ENCODE results near the gene APLP1.

APLP1 gene

GRCh38 chr19:35851213-35852028, 17.0 kb upstream of the APLP1 start:
- peaks cover 10% of the 10 kb centered on the region for H3K4me1 ChIP-seq (ENCODE audit: insufficient read depth, low read length)
- no peak for TF ChIP-seq EZH2 (IDR thresholded peaks at IDR 0.05; ENCODE audit: borderline replicate concordance, low read depth, low read length, severe bottlenecking)
- TF ChIP-seq, protein P1, sequence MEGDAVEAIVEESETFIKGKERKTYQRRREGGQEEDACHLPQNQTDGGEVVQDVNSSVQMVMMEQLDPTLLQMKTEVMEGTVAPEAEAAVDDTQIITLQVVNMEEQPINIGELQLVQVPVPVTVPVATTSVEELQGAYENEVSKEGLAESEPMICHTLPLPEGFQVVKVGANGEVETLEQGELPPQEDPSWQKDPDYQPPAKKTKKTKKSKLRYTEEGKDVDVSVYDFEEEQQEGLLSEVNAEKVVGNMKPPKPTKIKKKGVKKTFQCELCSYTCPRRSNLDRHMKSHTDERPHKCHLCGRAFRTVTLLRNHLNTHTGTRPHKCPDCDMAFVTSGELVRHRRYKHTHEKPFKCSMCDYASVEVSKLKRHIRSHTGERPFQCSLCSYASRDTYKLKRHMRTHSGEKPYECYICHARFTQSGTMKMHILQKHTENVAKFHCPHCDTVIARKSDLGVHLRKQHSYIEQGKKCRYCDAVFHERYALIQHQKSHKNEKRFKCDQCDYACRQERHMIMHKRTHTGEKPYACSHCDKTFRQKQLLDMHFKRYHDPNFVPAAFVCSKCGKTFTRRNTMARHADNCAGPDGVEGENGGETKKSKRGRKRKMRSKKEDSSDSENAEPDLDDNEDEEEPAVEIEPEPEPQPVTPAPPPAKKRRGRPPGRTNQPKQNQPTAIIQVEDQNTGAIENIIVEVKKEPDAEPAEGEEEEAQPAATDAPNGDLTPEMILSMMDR (IDR thresholded peaks at IDR 0.05; ENCODE audit: borderline replicate concordance, extremely low read depth, low read length, poor library complexity, severe bottlenecking), result peak; percentile 58
- no peaks in the 10 kb centered on the region for H3K79me2 ChIP-seq (ENCODE audit: insufficient read depth, low read length)
- DNase-seq (peak; percentile 23), ATAC-seq (ENCODE audit: insufficient read depth, low read depth) (peak; percentile 17; the same call in 1 of the 3 replicates)
- no peak overlapping the region for H3K9ac ChIP-seq (ENCODE audit: low read depth, low read length)
- H3K36me3 ChIP-seq (ENCODE audit: insufficient read depth, low read length), result no peaks in the 10 kb centered on the region
- H3K4me2 ChIP-seq (ENCODE audit: insufficient read depth, low read length), result no peak overlapping the region
- H3K27ac ChIP-seq (ENCODE audit: low read length), result no peak overlapping the region
- peaks cover 12% of the 10 kb centered on the region for H3K27me3 ChIP-seq (ENCODE audit: insufficient read depth, low read length, poor library complexity)
- no peaks in the 10 kb centered on the region for H3K9me3 ChIP-seq (ENCODE audit: insufficient read depth, low read length, severe bottlenecking)
- H4K20me1 ChIP-seq (ENCODE audit: insufficient read depth, low read length), result no peaks in the 10 kb centered on the region; the same call in 1 of the 2 replicates
- H2AFZ ChIP-seq (ENCODE audit: low read depth, low read length), result no peak overlapping the region
- no peak overlapping the region for H3K4me3 ChIP-seq (ENCODE audit: low read depth in 1 of 2, low read length in 2 of 2)

GRCh38 chr19:35852029-35852780, 16.2 kb upstream of the APLP1 start, which contains the start of gene NPHS1:
Gene NPHS1 (minus strand): TSS chr19:35852504. CDS start chr19:35851837, 667 bp downstream.
- TF ChIP-seq EZH2 (IDR thresholded peaks at IDR 0.05; ENCODE audit: borderline replicate concordance, low read depth, low read length, severe bottlenecking), result no peak
- TF ChIP-seq, protein P1 (IDR thresholded peaks at IDR 0.05; ENCODE audit: borderline replicate concordance, extremely low read depth, low read length, poor library complexity, severe bottlenecking), result no peak
- Histone ChIP-seq H3K36me3 (ENCODE audit: insufficient read depth, low read length) (no peaks in the 10 kb centered on the region), H3K79me2 (ENCODE audit: insufficient read depth, low read length) (no peaks in the 10 kb centered on the region), H3K4me1 (ENCODE audit: insufficient read depth, low read length) (peaks cover 17% of the 10 kb centered on the region), H3K9me3 (ENCODE audit: insufficient read depth, low read length, severe bottlenecking) (no peaks in the 10 kb centered on the region), H3K9ac (ENCODE audit: low read depth, low read length) (no peak within 1 kb of the TSS), H3K27me3 (ENCODE audit: insufficient read depth, low read length, poor library complexity) (peaks cover 12% of the 10 kb centered on the region), H4K20me1 (ENCODE audit: insufficient read depth, low read length) (no peaks in the 10 kb centered on the region; the same call in 1 of the 2 replicates), H3K4me2 (ENCODE audit: insufficient read depth, low read length) (no peak within 1 kb of the TSS), H3K4me3 (ENCODE audit: low read depth in 1 of 2, low read length in 2 of 2) (no peak within 1 kb of the TSS), H3K27ac (ENCODE audit: low read length) (no peak within 1 kb of the TSS), H2AFZ (ENCODE audit: low read depth, low read length) (no peak within 1 kb of the TSS)
- ATAC-seq (ENCODE audit: insufficient read depth, low read depth), result no peak
- DNase-seq, result no peak

- Histone ChIP-seq H3K9ac (ENCODE audit: low read depth, low read length) (no peak overlapping the region), H4K20me1 (ENCODE audit: insufficient read depth, low read length) (no peaks in the 10 kb centered on the region; the same call in 1 of the 2 replicates), H3K9me3 (ENCODE audit: insufficient read depth, low read length, severe bottlenecking) (no peaks in the 10 kb centered on the region), H3K4me2 (ENCODE audit: insufficient read depth, low read length) (no peak overlapping the region), H3K4me3 (ENCODE audit: low read depth in 1 of 2, low read length in 2 of 2) (no peak overlapping the region), H2AFZ (ENCODE audit: low read depth, low read length) (no peak overlapping the region), H3K4me1 (ENCODE audit: insufficient read depth, low read length) (peaks cover 21% of the 10 kb centered on the region), H3K27me3 (ENCODE audit: insufficient read depth, low read length, poor library complexity) (peaks cover 12% of the 10 kb centered on the region), H3K27ac (ENCODE audit: low read length) (no peak overlapping the region), H3K79me2 (ENCODE audit: insufficient read depth, low read length) (no peaks in the 10 kb centered on the region), H3K36me3 (ENCODE audit: insufficient read depth, low read length) (no peaks in the 10 kb centered on the region)
- ATAC-seq (ENCODE audit: insufficient read depth, low read depth) (no peak), DNase-seq (no peak)
- TF ChIP-seq EZH2 (IDR thresholded peaks at IDR 0.05; ENCODE audit: borderline replicate concordance, low read depth, low read length, severe bottlenecking), result no peak
- TF ChIP-seq, protein P1 (IDR thresholded peaks at IDR 0.05; ENCODE audit: borderline replicate concordance, extremely low read depth, low read length, poor library complexity, severe bottlenecking), result no peak
Measured at GRCh38 chr19:35853038-35853756, 15.2 kb upstream of the APLP1 start.
